Measurements from ENCODE around the gene THSD7A. TPM values are rescaled to one million over a fixed set of nuclear protein-coding genes. Genes with fewer than 3 reads are reported as not detected.

The THSD7A gene
- polyA plus RNA-seq, 5 donors = 9.0 to 20.9 (median 18.8) TPM

- no peak for DNase-seq
Measured at GRCh38 chr7:11638011-11638774, 193.8 kb downstream of the THSD7A start.

- DNase-seq = no peak
Measured at GRCh38 chr7:11636274-11636673, 195.7 kb downstream of the THSD7A start.

- DNase-seq = no peak
Measured at GRCh38 chr7:11633310-11633709, 198.7 kb downstream of the THSD7A start.

- no peak for DNase-seq
Measured at GRCh38 chr7:11630355-11630754, 201.6 kb downstream of the THSD7A start.

GRCh38 chr7:11625669-11626068, 206.3 kb downstream of the THSD7A start:
- no peak for DNase-seq

GRCh38 chr7:11623093-11623678, 208.8 kb downstream of the THSD7A start:
- DNase-seq = no peak

GRCh38 chr7:11620406-11621253, 211.4 kb downstream of the THSD7A start:
- DNase-seq = no peak

- no peak for DNase-seq
Measured at GRCh38 chr7:11616466-11616865, 215.5 kb downstream of the THSD7A start.

GRCh38 chr7:11615174-11615573, 216.8 kb downstream of the THSD7A start:
- DNase-seq = no peak

GRCh38 chr7:11613292-11613930, 218.6 kb downstream of the THSD7A start:
- DNase-seq = no peak

GRCh38 chr7:11612737-11613136, 219.3 kb downstream of the THSD7A start:
- no peak for DNase-seq

GRCh38 chr7:11609096-11609670, 222.8 kb downstream of the THSD7A start:
- DNase-seq = no peak

- DNase-seq = no peak
Measured at GRCh38 chr7:11607686-11608085, 224.3 kb downstream of the THSD7A start.

- no peak for DNase-seq
Measured at GRCh38 chr7:11605749-11606148, 226.2 kb downstream of the THSD7A start.

- DNase-seq = no peak
Measured at GRCh38 chr7:11604505-11604904, 227.5 kb downstream of the THSD7A start.

- DNase-seq = no peak
Measured at GRCh38 chr7:11601761-11602160, 230.2 kb downstream of the THSD7A start.

- DNase-seq = no peak
Measured at GRCh38 chr7:11593322-11593721, 238.7 kb downstream of the THSD7A start.

GRCh38 chr7:11592699-11593098, 239.3 kb downstream of the THSD7A start:
- no peak for DNase-seq

GRCh38 chr7:11591943-11592342, 240.1 kb downstream of the THSD7A start:
- no peak for DNase-seq

GRCh38 chr7:11591055-11591633, 240.9 kb downstream of the THSD7A start:
- DNase-seq = no peak

- no peak for DNase-seq
Measured at GRCh38 chr7:11589251-11589650, 242.7 kb downstream of the THSD7A start.

Measured in right lung (tissue), 5 donors.